Measurements from ENCODE around the gene PTPRN2.
A peak's percentile ranks its signal among the peaks of the same experiment; 100 is the strongest.

PTPRN2 gene

DNA sequence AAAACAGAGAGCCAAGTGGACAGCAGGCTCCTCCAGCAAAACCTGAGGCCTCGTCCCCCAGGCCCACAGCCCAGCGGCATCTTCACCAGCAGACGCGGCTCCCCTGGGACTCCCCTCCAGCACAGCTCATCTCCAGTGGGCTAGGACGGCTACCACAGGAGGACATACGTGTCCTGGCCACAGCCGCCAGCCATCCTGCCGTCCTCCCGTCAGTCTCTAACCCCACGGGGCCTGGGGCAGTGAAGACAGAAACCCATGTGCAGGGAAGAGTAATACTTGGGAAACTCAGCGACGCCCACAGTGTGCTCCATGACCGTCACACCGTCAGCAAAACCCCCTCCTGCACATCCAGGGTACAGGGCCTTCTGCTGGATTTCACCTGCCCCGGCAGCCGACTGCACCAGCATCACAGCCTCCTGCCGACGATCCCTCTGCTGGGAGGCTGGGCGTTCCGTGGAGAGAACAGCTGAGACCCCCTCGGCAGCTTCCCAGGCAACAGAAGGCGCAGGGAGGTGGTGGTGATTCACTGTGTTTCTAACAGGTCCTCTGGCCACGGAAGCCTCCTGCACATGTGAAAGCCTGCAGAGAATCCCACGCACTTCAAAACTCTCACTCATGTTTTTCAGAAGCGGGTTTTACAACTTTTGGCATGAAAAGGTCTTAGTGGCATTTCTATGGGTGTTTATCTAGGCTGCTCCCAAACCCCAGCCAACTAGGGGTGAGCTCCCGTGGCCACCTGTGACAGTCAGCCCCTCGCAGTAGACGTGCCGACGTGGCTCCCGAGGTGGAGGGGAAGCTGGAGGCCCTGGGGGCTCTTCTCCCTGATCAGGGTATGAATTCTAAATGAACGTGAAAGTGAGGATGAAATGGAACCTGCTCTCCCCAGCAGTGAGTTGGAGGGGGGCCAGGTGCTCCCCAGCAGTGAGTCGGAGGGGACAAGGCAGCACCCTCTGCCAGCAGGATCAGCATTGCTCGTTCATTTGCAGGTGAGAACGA is 513.5 kb downstream of the PTPRN2 start:
- DNase-seq: peak; percentile 34

DNA sequence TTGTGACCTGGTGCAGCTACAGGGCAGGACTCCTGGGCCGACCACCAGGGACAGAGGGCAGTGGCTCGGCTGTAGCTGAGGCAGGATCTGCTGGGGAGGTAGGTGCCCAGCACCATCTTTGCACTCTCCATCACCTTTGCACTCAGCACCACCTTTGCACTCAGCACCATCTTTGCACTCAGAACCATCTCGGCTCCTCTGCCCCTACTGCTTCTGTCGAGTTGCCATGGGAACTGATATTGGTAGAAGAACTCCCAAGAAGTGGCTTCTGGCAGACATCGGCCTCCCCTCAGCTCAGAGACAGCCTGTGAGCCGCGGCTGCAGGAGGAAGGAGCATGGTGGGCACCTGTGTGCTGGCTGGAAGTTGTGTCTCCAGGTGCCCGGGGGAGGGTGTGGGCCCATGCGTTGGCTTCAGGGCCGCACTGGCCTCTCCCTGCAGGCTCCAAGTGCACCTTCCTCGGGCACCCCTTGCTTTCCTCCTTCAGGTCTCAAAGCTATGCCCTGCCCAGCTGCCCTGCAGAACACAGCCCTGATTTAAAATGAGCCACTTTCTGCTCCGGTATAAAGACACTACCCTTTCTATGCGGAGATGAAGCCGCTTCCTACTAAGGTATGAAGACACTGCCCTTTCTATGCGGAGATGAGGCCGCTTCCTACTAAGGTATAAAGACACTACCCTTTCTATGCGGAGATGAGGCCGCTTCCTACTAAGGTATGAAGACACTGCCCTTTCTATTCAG is 514.5 kb downstream of the PTPRN2 start:
- no peak for DNase-seq

DNA sequence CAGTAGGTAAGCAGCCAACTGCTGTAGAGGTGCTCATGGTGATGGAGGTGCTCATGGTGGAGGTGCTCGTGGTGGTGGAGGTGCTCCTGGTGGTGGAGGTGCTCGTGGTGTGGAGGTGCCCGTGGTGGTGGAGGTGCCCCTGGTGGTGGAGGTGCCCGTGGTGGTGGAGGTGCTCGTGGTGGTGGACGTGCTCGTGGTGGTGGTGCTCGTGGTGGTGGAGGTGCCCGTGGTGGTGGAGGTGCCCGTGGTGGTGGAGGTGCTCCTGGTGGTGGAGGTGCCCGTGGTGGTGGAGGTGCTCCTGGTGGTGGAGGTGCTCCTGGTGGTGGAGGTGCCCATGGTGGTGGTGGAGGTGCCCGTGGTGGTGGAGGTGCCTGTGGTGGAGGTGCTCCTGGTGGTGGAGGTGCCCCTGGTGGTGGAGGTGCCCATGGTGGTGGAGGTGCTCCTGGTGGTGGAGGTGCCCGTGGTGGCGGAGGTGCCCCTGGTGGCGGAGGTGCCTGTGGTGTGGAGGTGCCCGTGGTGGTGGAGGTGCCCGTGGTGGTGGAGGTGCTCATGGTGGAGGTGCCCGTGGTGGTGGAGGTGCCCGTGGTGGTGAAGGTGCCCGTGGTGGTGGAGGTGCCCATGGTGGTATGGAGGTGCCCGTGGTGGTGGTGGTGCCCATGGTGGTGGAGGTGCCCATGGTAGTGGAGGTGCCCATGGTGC is 517.3 kb downstream of the PTPRN2 start:
- no peak for DNase-seq

DNA sequence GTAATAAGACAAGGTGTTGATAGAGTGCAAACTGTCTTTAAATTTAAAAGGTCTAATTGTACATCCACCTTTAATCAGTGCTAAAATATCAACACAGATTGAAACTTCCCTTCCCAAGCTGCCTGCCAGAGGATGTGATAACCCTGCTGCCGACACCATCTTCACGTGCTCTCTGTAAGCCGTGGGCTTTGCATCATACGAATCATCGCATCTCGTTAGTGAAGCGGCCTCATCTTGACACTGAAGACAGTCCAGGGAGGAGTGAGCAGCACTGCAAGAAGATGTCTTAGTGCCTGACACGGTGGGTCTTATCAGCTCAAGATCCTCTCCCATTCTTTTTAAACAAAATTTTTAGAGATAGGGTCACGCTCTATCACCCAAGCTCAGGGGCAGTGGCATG is 518.8 kb downstream of the PTPRN2 start:
- DNase-seq: no peak

DNA sequence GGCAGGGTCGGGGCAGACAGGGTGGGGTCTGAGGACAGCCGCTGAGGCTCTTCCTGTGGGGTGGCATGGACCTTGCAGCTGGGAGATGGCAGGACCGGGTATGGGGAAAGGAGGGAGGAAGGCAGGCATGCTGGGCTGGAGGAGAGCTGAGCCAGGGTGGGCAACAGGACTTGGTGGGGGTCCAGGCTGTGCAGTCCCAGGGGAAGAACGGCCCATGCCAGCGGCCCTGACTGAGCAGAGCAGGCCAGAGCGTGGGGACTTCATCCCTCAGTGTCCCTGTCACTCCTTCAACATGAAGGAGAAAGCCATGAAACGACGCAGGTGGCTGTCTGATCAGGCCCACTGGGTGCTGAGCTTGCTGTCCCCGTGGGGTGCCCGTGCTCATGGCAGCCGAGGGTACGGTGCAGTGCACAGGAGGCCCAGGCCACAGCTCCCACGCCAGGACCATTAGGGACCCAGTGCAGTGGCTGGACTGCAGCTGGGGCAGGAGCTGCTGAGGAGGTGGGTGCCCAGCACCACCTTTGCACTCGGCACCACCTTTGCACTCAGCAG is 519.6 kb downstream of the PTPRN2 start:
- DNase-seq: no peak

DNA sequence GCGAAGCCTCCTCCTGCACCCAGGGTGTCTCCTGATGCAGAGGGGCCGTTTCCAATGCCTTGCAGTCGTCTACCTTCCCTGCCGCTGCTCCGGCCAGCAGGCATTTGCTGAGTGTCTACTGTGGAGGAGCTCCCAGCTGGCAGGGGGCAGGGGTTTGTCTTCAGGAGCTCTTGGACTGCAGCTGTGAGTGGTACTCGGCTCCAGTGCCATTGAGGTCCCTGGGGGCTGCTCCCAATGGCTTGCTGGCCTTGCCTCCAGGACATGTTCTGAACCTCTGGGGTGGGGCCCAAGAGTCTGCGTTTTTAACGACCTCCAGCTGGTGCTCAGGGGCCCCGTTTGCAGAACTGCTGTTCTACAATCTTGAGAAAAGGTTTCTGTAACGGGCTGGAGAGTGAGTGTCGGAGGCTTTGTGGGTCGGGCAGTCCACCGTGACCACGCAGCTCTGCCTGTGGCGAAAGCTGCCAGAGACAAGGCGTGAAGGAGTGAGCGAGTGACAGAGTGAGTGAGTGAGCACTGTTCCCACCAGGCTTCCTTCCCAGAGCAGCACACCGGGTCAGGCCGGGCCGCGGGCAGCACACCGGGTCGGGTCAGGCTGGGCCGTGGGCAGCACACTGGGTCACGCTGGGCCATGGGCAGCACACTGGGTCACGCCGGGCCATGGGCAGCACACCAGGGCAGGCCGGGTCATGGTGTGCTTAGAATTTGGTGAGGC is 520.2 kb downstream of the PTPRN2 start:
- DNase-seq: peak; percentile 79

DNA sequence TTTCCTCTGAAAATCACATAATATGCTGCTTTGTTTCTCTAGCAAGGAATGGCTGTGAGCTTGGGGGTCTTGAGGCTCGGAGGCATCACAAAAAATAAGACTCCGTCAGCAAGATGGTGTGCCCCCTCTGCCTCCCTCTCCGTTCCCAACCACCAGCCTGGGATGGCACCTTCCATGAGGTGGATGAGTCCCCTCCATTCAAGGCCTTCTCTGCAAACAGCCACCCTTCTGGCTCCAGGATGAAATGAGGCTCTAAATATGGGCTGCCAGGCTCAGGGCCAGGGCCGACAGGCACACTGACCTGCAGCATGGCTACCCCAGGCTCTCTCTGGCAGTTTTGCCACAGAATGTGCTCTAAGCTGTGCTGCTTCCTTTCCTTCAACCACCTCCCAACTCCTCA is 521.5 kb downstream of the PTPRN2 start:
- no peak for DNase-seq

DNA sequence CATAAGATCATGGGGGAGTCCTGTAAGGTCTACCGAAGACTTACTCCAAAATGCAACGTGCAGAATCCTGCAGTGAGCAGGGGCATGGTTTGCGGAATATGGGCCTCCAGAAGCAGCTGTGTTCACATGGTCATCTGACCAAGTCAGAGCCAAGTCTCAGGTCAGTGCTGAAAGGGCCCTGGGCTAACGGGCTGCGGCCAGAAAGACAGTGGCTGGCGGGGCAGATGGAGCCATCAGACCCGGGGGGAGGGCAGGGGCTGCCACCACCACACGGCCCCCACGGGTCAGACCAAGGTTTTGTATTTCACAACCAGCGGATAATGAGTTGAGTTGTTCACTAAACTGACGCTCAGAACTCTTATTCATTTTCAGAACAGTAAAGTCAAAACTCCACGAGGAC is 522.3 kb downstream of the PTPRN2 start:
- no peak for DNase-seq

DNA sequence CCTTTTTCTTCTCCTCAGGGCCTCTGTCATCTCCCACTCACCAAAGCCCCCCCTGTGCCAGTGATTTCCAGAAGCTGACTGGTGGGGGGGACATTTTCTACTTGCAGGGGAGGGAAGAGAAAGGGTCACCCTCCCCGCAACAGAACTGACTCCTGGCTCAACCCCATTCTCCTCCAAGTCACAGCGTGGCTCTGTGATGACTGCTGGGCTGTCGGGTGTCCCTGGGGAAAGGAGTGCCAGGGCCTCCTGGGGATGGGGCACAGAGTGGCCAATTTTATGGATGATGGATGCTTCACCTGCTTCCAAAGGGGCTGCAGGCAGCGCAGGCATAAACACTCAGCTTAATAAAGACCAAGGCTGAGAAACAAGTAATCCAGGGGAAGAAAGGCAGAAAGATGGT is 523.0 kb downstream of the PTPRN2 start:
- no peak for DNase-seq

DNA sequence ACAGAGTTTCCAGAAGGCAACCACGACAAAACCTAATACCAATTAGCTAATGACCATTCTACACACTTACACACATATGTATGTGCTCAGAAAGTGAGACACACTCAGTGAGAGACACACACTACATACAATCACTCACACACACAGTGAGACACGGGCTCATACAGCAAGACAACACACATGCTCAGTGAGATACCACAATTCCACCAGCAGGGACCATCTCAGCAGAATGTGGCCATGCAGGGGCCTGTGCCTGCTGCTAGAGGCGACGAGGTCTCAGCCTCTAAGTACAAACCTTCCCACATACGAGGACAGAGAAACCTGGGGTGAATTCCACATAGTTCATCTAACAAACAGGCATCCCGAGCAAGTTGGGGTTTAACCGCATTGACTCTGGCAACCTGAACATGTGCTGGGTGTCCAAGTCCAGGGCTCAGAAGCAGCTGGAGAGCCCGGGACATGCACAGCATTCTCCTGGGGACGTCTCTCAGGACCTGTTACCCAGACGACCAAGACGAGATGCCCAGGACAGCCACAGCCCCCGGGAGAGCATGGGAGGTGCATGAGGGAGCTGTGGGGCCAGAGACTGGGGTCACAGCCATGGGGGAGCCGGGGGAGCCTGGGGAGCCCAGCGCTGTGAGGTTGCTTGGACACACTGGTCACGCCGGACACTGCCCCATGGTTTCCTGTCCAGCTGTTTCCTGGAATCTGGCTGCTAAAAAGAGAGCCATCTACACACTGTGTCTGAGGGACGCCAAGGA is 523.6 kb downstream of the PTPRN2 start:
- no peak for DNase-seq

DNA sequence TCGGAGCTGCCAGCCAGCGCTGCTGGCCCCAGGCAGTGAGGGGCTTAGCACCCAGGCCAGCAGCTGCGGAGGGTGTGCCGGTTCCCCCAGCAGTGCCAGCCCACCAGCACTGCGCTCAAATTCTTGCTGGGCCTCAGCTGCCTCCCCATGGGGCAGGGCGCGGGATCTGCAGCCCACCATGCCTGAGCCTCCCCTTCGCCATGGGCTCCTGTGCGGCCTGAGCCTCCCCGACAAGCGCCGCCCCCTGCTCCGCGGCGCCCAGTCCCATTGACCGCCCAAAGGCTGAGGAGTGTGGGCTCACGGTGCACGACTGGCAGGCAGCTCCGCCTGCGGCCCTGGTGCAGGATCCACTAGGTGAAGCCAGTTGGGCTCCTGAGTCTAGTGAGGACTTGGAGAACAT is 525.0 kb downstream of the PTPRN2 start:
- no peak for DNase-seq

DNA sequence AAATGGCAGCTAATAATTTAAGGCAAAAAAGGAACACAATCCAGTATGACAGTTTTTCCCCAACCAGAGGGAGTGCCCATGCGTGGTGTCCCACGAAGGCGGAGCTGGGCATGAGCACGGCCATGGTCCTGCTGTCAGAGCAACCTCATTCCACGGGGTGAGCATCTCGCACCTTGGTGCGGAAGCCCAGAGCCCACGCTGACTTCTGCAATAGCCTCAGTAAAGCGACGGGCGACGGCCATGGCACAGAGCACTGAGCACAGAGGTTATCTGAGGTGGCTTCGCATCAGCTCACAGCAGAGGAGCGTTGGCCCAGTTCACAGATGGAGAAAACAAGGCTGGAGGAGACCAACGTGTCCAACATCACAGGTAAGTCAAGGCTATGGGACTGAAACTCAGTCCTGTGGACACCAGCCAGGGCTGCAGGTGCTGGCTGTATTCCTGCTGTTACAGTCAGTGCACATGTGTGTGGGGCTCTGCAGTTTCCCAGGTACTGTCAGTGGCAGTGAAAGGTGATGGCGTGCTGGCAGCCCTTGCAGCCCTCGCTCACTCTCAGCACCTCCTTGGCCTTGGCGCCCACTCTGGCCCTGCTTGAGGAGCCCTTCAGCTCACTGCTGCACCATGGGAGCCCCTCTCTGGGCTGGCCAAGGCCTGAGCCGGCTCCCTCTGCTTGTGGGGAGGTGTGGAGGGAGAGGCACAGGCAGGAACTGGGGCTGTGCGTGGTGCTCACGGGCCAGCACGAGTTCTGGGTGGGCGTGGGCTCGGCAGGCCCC is 525.6 kb downstream of the PTPRN2 start:
- DNase-seq: no peak

DNA sequence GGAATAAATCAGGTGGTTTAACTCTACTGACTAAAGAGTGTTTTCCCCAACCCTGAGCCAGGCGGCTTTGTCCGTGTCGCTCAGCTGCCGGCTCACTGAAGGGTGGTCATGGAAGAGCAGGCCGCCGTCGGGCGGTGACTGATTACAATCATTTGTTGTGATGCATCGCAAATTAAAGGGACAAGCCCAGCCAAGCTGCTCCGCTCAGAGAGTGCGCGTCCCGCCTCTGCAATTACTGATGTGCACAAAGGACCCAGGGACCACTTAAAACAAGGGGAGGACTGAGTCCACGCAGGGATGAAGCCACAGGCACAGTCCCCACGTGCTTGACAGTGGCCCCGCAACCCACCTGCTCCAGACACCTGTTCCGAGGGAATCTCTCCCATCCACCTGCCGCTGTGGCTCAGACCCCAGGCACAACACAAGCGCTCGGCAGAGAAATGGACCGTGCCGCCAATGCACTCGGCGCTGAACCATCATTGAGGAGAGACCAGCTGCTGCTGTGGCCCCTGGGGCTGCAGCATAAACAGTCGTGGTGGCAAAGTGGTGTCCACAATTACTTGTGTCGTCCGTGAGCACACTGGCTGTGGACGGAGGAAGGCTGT is 526.5 kb downstream of the PTPRN2 start:
- no peak for DNase-seq

DNA sequence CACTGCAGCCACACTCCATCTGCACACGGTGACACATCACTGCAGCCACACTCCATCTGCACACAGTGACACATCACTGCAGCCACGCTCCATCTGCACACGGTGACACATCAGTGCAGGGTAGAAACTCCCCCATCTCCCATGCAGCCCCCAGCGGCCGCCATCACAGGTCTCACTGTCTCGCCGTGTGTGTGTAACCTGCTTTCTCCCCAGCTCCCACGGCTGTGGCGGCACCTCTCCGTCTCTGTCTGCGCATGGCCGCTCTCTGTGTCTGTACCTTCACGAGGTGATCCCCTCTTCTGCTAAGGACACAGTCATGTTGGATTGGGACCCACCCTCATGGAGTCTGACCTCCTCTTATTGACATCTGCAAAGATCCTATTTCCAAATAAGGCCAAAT is 527.4 kb downstream of the PTPRN2 start:
- DNase-seq: no peak

DNA sequence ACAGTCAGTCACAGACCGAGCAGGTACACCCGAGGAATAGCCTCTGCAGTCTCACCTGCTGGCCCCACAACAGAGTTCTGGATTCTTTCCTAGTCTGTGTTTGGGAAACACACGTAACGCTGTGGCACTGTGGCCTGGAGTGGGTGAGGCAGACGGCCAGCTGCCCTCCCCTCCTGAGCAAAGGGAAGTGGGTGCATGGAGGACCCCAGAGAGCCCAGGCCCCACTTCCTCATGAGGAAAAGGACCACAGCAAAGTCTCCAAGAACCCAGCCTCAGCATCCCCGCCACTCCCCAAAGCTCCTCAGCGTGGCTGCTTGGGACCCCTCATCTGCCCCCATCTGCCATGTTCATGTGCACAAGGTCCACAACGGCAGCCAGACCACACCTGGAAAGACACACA is 530.2 kb downstream of the PTPRN2 start:
- no peak for DNase-seq

DNA sequence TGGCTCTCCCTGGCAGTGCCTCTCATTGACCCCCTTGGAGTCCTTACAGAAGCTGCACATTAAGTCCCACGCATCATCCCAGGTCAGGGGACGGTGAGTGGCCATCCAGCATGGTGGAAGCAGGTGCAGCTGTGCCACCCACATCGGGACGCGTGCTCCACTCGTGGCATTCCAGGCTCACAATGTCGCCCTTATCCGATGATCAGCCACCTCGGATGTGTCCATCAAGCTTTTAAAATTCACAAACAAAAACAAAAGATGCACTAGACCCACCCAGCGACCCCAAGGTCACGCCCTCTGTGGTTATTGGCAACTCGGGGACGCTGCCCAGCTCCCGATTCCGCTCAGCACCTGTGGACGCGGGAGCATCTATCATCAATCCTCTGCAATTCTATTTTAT is 530.9 kb downstream of the PTPRN2 start:
- DNase-seq: no peak

DNA sequence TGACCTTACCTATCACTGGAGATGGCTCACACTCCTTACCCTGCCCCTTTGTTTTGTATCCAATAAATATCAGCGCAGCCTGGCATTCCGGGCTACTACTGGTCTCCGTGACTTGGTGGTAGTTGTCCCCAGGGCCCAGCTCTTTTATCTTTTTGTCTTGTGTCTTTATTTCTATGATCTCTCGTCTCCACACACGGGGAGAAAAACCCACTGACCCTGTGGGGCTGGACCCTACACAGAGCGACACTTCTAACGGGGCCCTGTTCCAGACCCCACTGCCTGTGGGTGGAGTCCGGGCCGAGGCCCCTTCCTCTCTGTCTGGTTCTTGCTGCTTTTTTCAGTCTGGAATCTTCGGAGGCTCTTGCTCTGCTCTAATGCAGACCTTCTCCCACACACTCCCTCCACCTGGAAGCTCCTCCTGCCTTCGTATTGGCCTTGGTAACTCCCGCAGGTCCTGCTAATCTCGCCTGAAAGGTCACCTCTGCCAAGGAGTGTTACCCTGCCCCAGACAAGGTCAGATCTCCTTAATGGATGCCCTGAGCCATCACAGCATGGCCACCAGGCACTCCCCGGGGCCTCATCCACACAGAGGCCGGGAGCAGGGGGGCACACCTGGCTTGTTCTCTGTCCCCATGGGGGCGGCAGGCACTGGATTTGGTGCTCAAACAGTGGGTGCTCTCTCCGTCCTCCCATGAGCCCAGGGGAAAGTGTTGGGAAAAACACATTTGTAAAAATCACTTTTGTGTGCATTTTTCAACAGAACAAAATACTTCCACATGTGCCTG is 531.7 kb downstream of the PTPRN2 start:
- DNase-seq: no peak

DNA sequence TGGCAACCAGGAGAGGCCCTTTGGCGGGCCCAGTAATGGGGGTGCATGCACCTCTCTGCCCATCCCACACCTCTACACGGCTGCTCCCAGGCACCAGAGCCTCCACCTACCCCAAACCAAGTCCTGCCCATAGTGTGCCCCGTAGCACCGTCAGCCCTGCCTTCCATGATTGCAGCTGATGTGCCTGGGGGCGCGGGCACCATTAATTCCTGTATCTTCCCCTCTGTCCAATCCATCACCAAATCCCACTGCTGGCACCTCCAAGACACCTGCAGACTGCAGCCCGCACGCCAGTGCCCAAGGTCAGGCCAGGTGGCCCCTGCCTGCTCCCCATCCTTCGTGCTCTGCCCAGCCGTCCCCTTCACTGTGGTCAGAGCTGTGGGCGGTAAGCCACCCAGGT is 533.0 kb downstream of the PTPRN2 start:
- no peak for DNase-seq

DNA sequence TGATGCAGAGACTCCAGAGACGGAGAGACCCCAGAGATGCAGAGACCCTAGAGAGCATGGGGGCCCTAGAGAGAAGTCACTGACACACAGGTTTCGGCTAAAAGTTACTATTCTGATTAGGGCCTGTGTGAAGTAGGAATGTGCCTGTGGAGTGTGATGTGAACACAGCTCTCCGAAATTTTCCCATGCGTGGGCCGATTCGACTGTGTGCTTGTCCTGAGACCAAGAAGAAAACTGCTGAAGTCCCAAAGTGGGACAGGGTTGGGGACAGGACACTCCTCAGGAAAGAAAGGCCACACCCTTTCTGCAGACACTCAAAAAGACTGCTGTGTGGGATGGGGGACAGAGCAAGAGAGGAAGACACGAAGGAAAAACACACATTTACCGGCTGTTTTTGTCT is 533.5 kb downstream of the PTPRN2 start:
- no peak for DNase-seq
